Ascending aorta (tissue), 2 donors: Measurements from ENCODE around the gene OSGEP. TPM values are rescaled to one million over a fixed set of nuclear protein-coding genes. Genes with fewer than 3 reads are reported as not detected.

Source experiments
- DNase-seq, 2 donors: peaks; one replicate each; pipeline ENCODE4 v3.0.0-alpha.2; 2019; ENCODE audit warnings: low spot score in 2 of 2
- H3K27ac ChIP-seq, 2 donors: fragments of 200-600 bp; sonication (generic); one replicate each; pipeline ENCODE4 v1.5.1; 2016 to 2017; ENCODE audit warnings: mild to moderate bottlenecking in 1 of 2
- H3K27me3 ChIP-seq: fragments of 200-600 bp; sonication (generic); one replicate; pipeline ENCODE4 v1.5.1; 2017
- H3K36me3 ChIP-seq, 2 donors: fragments of 200-600 bp; sonication (generic); one replicate each; pipeline ENCODE4 v1.5.1; 2016
- H3K4me1 ChIP-seq, 2 donors: fragments of 200-600 bp; sonication (generic); one replicate each; pipeline ENCODE4 v1.5.1; 2016 to 2017; ENCODE audit warnings: mild to moderate bottlenecking in 1 of 2
- H3K4me3 ChIP-seq, 2 donors: fragments of 200-600 bp; sonication (generic); one replicate each; pipeline ENCODE4 v1.5.1; 2016 to 2017; ENCODE audit warnings: mild to moderate bottlenecking in 1 of 2
- H3K9me3 ChIP-seq, 2 donors: fragments of 200-600 bp; sonication (generic); one replicate each; pipeline ENCODE4 v1.5.1; 2016
- CTCF ChIP-seq, 3 experiments: fragments of 200-600 bp in 2 of 3; fragments of 450-650 bp in 1 of 3; sonication (generic) in 2 of 3; IDR thresholded peaks; one replicate each; pipeline ENCODE4 v1.5.1; 2016 to 2019; ENCODE audit warnings: antibody characterized with exemption in 3 of 3, mild to moderate bottlenecking in 1 of 3, moderate library complexity in 1 of 3
- intact Hi-C: fragments of 100-400 bp; cut with DNase I; formaldehyde crosslinking; loops from one replicate; pipeline ENCODE4 v1.15.1; 2023
- total RNA-seq: library from RNA; depleted of rRNA; stranded (reverse); fragments of >200 nt; gene quantifications from one replicate; pipeline ENCODE4 v1.1.0, GENCODE V29; 2016

OSGEP gene
- total RNA-seq, 1 donor from 2014 or later = 26.7 TPM

GRCh38 chr14:20469890-20470602 lies 15.4 kb upstream of the OSGEP start:
- Histone ChIP-seq H3K27ac (peak overlapping the region; percentile 94 to 96), H3K4me3 (peak overlapping the region; percentile 90 to 91), H3K4me1 (peaks cover 0 to 12% of the 10 kb centered on the region in 2 donors), H3K27me3 (no peaks in the 10 kb centered on the region), H3K9me3 (no peaks in the 10 kb centered on the region), H3K36me3 (peaks cover 22% of the 10 kb centered on the region in 2 donors)
- peak; percentile 33 to 85 for DNase-seq
- intact Hi-C loops = loop anchor here (1.0 to 2.0 kb wide), 3 partner anchors 9 to 127 kb away; partner anchors contain the start of genes APEX1, OSGEP, PARP2 and PIP4P1
- TF ChIP-seq CTCF (IDR thresholded peaks at IDR 0.05) = no peak

- intact Hi-C loops = loop anchor here (1.0 to 2.0 kb wide), 3 partner anchors 8 to 126 kb away; partner anchors contain the start of genes APEX1, OSGEP, PARP2 and PIP4P1
- DNase-seq = peak; percentile 77 to 96
- H3K36me3 ChIP-seq = peaks cover 15% of the 10 kb centered on the region in 2 donors
- H3K4me3 ChIP-seq = peak within 1 kb of the TSS; percentile 90 to 91
- H3K9me3 ChIP-seq = no peaks in the 10 kb centered on the region
- peaks cover 0 to 12% of the 10 kb centered on the region in 2 donors for H3K4me1 ChIP-seq
- TF ChIP-seq CTCF (IDR thresholded peaks at IDR 0.05) = no peak
- H3K27me3 ChIP-seq = no peaks in the 10 kb centered on the region
- H3K27ac ChIP-seq = peak within 1 kb of the TSS; percentile 94 to 96
These were observed 14.8 kb upstream of the OSGEP start, which contains the start of gene PNP for GRCh38 chr14:20469242-20469889. Gene PNP, plus strand, starts transcription at chr14:20469406. Its CDS starts 119 bp downstream, at chr14:20469525.

DNA sequence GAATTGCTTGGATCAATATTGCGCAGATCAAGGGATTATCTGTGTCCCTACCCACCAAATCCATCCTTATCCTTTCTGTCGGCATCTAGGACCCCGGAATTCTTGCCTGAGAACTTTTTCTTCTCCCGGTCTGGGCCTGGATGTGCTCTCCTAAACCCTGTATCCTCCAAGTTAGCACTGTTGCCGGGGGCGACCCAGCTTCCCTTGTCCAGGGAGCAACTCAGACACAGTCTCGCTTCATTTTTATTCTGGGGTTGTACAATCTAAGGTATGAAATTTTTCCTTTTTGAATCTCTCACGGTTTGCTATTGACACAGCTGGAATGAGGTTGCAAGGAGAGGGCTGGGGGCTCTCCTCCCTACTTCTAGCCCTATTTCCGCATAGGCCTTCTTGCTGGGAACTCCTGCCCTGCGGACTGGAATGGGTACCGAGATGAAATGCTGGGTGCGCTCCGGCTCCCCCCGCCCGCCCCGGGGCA lies 14.2 kb upstream of the OSGEP start:
- Histone ChIP-seq H3K4me3 (peak overlapping the region; percentile 90 to 91), H3K27me3 (no peaks in the 10 kb centered on the region), H3K36me3 (peaks cover 10 to 15% of the 10 kb centered on the region in 2 donors), H3K9me3 (no peaks in the 10 kb centered on the region), H3K4me1 (peaks cover 0 to 12% of the 10 kb centered on the region in 2 donors), H3K27ac (peak overlapping the region; percentile 94 to 96)
- peak in 1 of 2 donors; percentile 66 for DNase-seq
- TF ChIP-seq CTCF (IDR thresholded peaks at IDR 0.05) = no peak
- intact Hi-C loops = loop anchor here (1.0 to 2.0 kb wide), 3 partner anchors 8 to 126 kb away; partner anchors contain the start of genes APEX1, OSGEP, PARP2 and PIP4P1

- Histone ChIP-seq H3K36me3 (peaks cover 29 to 36% of the 10 kb centered on the region in 2 donors), H3K4me3 (peak within 1 kb of the TSS; percentile 89 to 98), H3K27me3 (no peaks in the 10 kb centered on the region), H3K4me1 (peaks cover 7 to 14% of the 10 kb centered on the region in 2 donors), H3K9me3 (no peaks in the 10 kb centered on the region), H3K27ac (peak within 1 kb of the TSS; percentile 91 to 92)
- peak; percentile 100 for DNase-seq
- no peak for TF ChIP-seq CTCF (IDR thresholded peaks at IDR 0.05)
- intact Hi-C loops = loop anchor here (1.0 to 5.0 kb wide), 3 partner anchors 8 to 631 kb away; partner anchors contain the start of genes PNP and RNASE4
These were observed 6.9 kb upstream of the OSGEP start, which contains the start of gene PIP4P1 for GRCh38 chr14:20461225-20462141. Gene PIP4P1, minus strand, starts transcription at chr14:20461434. Its CDS starts 109 bp downstream, at chr14:20461325.
